HG03175 (cell line): Measurements from ENCODE around the gene PITPNC1.
"Not testable (repeated sequence)": the region's sequence is repeated elsewhere in the genome, so short reads cannot be mapped to it uniquely, and the experiment has no call there.

ENCODE experiments used
- ATAC-seq: cut with Tn5 transposase; IDR thresholded peaks from one replicate; pipeline ENCODE4 v1.9.1; 2021; ENCODE audit warnings: mild to moderate bottlenecking, moderate library complexity; ENCODE audit not compliant: unreplicated experiment

The PITPNC1 gene

GRCh38 chr17:67393809-67394397, 16.8 kb downstream of the PITPNC1 start:
- no peak for ATAC-seq

DNA sequence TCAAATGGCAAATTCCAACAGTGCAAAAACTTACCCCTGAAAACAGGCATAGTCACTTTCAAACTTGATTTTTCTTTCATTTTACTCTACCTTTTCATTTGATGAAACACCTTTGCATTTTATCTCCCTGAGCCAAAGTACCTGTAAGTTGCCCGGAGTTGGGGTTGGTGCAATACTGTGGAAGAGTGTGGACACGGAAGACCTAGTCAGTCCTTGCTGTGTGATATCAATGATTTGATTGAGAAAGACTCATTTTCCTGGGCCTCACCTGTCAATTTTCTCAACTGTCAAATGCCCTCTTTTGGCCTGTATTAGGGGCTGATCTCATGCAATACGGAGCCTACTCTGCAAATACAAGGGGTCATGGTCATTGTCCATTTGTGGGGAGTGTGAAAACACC, 22.6 kb downstream of the PITPNC1 start:
- no peak for ATAC-seq

- ATAC-seq = no peak
Measured at GRCh38 chr17:67400193-67400592, 23.1 kb downstream of the PITPNC1 start.

- ATAC-seq = no peak
Measured at GRCh38 chr17:67401106-67401505, 24.0 kb downstream of the PITPNC1 start.

DNA sequence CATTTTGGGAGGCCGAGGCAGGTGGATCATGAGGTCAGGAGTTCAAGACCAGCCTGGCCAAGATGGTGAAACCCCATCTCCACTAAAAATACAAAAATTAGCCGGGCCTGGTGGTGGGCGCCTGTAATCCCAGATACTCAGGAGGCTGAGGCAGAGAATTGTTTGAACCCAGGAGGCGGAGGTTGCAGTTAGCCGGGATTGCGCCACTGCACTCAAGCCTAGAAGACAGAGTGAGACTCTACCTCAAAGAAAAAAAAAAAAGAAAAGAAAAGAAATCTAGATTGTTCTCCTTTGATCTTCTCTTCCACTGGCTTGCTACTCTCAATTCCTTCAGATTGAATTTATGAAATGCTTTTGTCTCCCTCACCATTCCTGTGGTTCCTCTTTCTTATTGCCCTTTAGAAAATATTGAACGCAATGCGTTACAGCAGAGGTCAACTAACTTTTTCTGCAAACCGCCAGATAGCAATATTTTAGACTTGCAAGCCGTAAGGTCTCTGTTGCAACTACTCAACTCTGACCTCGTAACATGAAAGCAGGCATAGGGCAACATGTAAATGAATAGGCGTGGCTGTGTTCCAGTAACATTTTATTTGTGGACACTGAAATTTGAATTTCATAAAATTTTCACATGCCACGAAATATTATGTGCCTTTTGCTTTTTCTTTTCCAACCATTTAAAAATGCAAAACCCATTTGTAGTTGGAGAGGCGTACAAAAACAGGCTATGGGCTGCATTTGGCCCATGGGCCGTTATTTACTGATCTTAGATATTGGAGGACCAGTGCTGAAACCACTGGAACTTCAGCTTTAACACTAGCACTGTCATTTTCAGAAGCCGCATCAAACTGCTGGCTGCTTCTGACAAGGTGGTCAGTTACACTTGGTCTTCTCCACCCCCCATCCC, 24.8 kb downstream of the PITPNC1 start:
- no peak for ATAC-seq

DNA sequence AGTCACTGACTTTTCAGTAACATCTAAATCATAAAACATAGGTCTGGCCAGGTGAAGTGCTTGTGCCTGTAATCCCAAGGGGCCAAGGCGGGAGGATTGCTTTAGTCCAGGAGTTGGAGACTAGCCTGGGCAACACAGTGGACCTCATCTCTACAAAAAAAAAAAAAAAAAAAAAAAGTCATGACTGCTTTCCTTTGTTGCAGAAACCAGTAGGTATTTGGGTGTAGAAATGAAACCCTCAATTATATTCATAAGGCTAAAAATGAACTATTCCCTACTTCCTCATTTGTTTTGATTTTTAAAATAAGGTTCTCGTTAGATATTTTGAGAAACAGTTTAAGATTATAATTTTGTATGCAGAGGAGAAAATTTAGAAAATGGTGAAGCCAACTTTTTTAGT, 26.0 kb downstream of the PITPNC1 start:
- ATAC-seq = no peak

- no peak for ATAC-seq
Measured at GRCh38 chr17:67403483-67403882, 26.4 kb downstream of the PITPNC1 start.

GRCh38 chr17:67408455-67408830, 31.4 kb downstream of the PITPNC1 start:
- ATAC-seq = not testable (repeated sequence)

GRCh38 chr17:67411397-67411796, 34.3 kb downstream of the PITPNC1 start:
- no peak for ATAC-seq

- no peak for ATAC-seq
Measured at GRCh38 chr17:67412032-67412431, 35.0 kb downstream of the PITPNC1 start.

- no peak for ATAC-seq
Measured at GRCh38 chr17:67412941-67413340, 35.9 kb downstream of the PITPNC1 start.

- no peak for ATAC-seq
Measured at GRCh38 chr17:67413388-67413787, 36.3 kb downstream of the PITPNC1 start.

- ATAC-seq = no peak
Measured at GRCh38 chr17:67414130-67414529, 37.0 kb downstream of the PITPNC1 start.

DNA sequence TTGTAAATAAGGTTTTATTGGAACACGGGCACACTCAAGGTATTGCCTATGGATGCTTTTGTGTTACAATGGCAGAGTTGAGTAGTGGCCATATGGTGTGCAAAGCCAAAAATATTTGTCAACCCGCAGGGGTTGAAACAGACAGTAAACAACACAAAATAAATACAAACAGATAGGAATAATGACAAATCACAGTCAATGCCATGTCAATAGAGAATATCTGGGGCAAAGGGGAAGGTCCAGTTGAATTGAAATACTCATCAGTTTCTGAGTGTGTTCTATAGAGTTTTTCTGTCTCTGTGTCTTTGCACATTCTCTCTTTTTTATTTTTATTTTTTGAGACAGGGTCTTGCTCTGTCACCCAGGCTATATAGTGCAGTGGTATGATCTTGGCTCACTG, 37.5 kb downstream of the PITPNC1 start:
- no peak for ATAC-seq

DNA sequence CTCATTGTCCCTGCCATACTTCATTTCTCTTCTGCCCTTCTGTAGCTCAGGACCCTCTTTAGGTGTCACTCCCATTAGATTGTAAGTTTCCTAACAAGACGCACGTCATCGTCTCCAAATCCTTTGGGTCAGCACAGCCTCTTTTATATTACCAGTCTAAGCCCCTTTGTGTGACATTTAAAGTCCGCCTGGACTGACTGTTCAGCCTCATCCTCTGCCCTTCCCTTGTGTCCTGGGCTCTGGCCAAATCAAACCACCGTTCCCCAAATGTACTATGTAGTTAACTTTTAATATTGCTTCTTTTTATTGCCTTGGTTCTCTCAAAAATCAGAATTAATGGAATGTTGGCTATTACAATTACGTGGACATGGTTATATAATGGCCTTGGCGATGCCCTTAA, 38.2 kb downstream of the PITPNC1 start:
- ATAC-seq = no peak

DNA sequence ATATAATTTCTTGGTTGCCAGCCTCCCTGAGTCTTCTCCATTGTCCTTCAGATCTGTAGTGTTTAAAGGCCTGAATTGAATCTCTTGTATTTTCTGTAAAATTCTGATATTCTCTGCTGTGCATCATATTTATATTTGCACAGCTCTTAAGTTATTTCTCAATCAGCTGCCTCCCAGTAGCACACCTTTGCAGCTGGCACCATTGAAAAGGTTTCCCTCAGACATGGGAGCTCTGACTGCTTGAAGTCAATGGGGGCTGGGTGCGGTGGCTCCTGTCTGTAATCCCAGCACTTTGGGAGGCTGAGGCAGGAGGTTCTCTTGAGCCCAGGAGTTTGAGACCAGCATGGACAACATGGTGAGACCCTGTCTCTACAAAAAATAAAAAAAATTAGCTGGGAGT, 40.4 kb downstream of the PITPNC1 start:
- ATAC-seq = no peak

GRCh38 chr17:67420994-67421393, 43.9 kb downstream of the PITPNC1 start:
- ATAC-seq = no peak

- ATAC-seq = no peak
Measured at GRCh38 chr17:67421869-67422273, 44.8 kb downstream of the PITPNC1 start.

- ATAC-seq = not testable (repeated sequence)
Measured at GRCh38 chr17:67422296-67422695, 45.2 kb downstream of the PITPNC1 start.

GRCh38 chr17:67422897-67423296, 45.8 kb downstream of the PITPNC1 start:
- ATAC-seq = no peak

- ATAC-seq = no peak
Measured at GRCh38 chr17:67425571-67426160, 48.6 kb downstream of the PITPNC1 start.

DNA sequence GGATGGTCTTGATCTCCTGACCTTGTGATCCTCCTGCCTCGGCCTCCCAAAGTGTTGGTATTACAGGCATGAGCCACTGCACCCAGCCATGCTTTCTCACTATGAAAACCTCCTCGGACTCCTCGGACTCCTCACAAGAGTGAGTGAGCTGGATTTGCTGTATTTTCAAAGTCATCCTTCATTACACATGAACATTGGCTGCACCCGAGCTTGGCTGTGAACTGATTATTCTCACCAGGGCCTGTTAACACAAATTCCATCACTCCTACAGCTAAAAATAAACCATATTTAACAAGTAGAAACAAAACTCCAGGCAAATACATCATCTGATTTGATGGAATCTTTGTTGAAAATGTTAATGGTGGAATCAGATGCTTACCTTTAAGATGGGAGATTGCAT, 50.3 kb downstream of the PITPNC1 start:
- ATAC-seq = no peak
